22Rv1 (cell line): ENCODE measurements around the gene AP1M1.

Experiments
- ZFX ChIP-seq: fragments of 450-650 bp; IDR thresholded peaks from 2 replicates; pipeline ENCODE4 v1.6.1; 2017; ENCODE audit warnings: antibody characterized with exemption, borderline replicate concordance
- TF ChIP-seq, protein P1 (sequence below): fragments of 450-650 bp; IDR thresholded peaks from 2 replicates; pipeline ENCODE4 v1.5.1; 2017; ENCODE audit warnings: mild to moderate bottlenecking

DNA sequence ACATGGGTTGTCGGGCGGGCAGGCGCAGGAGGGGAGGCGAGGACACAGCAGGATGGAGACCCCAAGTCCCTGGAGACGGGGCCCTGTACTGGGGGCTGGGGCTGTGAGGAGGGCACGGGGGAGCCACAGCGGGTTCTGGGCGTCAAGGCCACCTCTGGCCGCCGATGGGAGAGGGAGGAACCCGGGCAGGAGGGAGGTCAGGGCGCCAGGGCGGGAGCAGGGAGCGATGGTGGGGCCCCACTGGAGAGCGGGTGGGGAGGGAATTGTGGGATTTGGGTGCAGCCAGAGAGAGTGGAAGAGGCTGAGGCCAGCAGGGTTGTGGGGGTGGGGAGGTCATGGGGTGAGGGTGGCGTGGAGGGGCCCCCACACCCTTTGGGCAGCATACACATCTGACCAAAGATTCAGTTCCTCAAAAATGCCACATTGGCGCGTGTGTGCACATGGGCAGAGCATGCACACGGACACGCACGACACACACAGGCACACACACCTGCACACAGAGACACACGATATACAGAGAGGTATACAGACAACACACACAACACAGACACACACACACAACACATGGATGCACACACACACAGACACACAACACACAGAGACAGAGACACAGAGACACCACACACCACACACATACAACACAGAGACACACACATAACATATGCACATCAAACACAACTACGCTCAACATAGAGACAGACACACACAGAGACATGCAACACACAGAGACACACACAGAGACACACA lies 54.9 kb downstream of the AP1M1 start:
- TF ChIP-seq, protein P1, sequence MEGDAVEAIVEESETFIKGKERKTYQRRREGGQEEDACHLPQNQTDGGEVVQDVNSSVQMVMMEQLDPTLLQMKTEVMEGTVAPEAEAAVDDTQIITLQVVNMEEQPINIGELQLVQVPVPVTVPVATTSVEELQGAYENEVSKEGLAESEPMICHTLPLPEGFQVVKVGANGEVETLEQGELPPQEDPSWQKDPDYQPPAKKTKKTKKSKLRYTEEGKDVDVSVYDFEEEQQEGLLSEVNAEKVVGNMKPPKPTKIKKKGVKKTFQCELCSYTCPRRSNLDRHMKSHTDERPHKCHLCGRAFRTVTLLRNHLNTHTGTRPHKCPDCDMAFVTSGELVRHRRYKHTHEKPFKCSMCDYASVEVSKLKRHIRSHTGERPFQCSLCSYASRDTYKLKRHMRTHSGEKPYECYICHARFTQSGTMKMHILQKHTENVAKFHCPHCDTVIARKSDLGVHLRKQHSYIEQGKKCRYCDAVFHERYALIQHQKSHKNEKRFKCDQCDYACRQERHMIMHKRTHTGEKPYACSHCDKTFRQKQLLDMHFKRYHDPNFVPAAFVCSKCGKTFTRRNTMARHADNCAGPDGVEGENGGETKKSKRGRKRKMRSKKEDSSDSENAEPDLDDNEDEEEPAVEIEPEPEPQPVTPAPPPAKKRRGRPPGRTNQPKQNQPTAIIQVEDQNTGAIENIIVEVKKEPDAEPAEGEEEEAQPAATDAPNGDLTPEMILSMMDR = no peak
- TF ChIP-seq ZFX = no peak
